ENCODE data around the gene GFRA3. TPM values are rescaled to one million over a fixed set of nuclear protein-coding genes. Genes with fewer than 3 reads are reported as not detected.
"Not testable (repeated sequence)": the region's sequence is repeated elsewhere in the genome, so short reads cannot be mapped to it uniquely, and the experiment has no call there.

Gene GFRA3, protein sequence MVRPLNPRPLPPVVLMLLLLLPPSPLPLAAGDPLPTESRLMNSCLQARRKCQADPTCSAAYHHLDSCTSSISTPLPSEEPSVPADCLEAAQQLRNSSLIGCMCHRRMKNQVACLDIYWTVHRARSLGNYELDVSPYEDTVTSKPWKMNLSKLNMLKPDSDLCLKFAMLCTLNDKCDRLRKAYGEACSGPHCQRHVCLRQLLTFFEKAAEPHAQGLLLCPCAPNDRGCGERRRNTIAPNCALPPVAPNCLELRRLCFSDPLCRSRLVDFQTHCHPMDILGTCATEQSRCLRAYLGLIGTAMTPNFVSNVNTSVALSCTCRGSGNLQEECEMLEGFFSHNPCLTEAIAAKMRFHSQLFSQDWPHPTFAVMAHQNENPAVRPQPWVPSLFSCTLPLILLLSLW
- total RNA-seq, result 22.9 and 24.4 TPM in 2 replicates
- long read RNA-seq, transcript GFRA3-201 (8 exons, 2,039 nt), result major isoform, 18 of 24 reads
- long read RNA-seq, partial matches to known transcripts, result 2 of 24 reads
- long read RNA-seq, other reads (novel, unspliced or antisense), result 3 of 24 reads

DNA sequence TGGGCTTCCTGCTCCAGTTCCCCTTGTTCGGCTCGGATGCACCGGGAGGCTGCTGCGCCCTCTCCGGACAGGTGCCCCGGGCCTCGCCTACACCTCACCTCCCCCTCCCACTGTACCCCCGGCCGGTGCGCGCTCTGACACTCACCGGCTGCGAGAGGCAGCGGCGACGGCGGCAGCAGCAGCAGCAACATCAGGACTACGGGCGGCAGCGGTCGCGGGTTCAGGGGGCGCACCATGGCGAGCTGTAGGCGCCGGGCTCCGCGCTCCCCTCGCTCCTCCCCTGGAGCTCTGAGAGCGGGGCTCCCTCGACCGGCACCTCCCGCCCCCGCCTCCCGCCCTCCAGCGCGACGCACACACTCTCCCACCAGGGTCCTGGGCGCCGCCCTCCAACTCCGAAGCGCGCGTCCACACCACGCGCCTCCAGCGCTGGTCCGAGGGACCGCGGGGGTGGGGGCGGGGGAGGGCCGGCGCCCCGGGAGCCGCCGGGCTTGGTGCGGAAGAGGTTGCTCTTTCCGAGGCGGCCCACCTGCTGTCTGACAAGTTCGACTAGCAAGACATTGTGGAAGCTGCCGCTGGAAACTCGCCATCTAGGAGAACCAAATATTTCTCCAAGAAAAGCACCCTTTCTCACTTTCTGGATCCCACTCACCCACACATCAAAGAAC lies at the start of gene GFRA3:
TSS of gene GFRA3 (minus strand) at position 433 of the 665 bp plus-strand sequence. CDS start at position 236, 197 bp downstream.
- Mint-ChIP-seq H3K4me1 (ENCODE audit: low read depth) (peaks cover 28% of the 10 kb centered on the region), H3K9me3 (ENCODE audit: low read depth) (no peaks in the 10 kb centered on the region), H3K27me3 (peaks cover 16% of the 10 kb centered on the region)

DNA sequence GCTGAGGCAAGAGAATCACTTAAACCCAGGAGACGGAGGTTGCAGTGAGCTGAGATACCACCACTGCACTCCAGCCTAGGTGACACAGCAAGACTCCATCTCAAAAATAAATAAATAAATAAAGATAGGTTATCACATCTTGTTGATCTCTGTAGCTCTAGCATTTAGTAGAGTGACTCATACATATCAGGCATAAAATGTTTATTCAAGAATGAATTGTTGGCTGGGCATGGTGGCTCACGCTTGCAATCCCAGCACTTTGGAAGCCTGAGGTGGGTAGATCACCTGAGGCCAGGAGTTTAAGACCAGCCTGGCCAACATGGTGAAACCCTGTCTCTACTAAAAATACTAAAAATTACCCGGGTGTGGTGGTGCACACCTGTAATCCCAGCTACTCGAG lies 43.8 kb upstream of the GFRA3 start:
- H3K9me3 Mint-ChIP-seq (ENCODE audit: low read depth); H3K4me1 Mint-ChIP-seq (ENCODE audit: low read depth); H3K27ac Mint-ChIP-seq; H3K27me3 Mint-ChIP-seq; DNase-seq (ENCODE audit: low spot score, unreplicated experiment); H3K4me3 Mint-ChIP-seq (ENCODE audit: low read depth); H3K36me3 Mint-ChIP-seq (ENCODE audit: insufficient read depth): not testable (repeated sequence)

More for the DNA sequence above, at the start of gene GFRA3:
- Mint-ChIP-seq H3K27ac (no peak within 1 kb of the TSS), H3K4me3 (ENCODE audit: low read depth) (peak within 1 kb of the TSS; percentile 61), H3K36me3 (ENCODE audit: insufficient read depth) (no peaks in the 10 kb centered on the region)
- peak; percentile 23 for DNase-seq (ENCODE audit: low spot score, unreplicated experiment)
- TF ChIP-seq, protein P1, sequence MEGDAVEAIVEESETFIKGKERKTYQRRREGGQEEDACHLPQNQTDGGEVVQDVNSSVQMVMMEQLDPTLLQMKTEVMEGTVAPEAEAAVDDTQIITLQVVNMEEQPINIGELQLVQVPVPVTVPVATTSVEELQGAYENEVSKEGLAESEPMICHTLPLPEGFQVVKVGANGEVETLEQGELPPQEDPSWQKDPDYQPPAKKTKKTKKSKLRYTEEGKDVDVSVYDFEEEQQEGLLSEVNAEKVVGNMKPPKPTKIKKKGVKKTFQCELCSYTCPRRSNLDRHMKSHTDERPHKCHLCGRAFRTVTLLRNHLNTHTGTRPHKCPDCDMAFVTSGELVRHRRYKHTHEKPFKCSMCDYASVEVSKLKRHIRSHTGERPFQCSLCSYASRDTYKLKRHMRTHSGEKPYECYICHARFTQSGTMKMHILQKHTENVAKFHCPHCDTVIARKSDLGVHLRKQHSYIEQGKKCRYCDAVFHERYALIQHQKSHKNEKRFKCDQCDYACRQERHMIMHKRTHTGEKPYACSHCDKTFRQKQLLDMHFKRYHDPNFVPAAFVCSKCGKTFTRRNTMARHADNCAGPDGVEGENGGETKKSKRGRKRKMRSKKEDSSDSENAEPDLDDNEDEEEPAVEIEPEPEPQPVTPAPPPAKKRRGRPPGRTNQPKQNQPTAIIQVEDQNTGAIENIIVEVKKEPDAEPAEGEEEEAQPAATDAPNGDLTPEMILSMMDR (IDR thresholded peaks at IDR 0.05; ENCODE audit: unreplicated experiment), result no peak

DNA sequence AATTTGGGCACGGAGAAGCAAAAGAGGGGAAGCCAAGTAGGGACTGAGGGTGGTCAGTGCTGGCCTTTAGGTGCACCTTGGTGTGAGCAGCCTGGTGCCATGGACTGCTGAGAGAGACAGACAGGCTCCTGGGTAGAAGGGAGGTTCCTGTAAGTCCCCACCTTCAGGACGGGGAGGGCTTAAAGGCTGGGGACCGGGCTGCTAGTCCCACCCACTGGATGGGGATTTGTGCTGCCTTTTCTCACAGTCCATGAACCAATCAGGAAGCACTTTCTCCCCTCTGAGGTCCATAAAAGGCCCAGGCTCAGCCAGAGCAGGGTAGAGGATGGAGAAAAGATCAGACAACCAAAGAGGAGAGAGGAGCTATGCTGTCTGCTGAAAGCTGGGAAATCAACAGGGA lies 41.9 kb upstream of the GFRA3 start:
- Mint-ChIP-seq H3K4me1 (ENCODE audit: low read depth) (no peaks in the 10 kb centered on the region), H3K27ac (no peak overlapping the region), H3K9me3 (ENCODE audit: low read depth) (no peaks in the 10 kb centered on the region), H3K27me3 (no peaks in the 10 kb centered on the region), H3K36me3 (ENCODE audit: insufficient read depth) (peaks cover 11% of the 10 kb centered on the region), H3K4me3 (ENCODE audit: low read depth) (no peak overlapping the region)
- TF ChIP-seq, protein P1 (IDR thresholded peaks at IDR 0.05; ENCODE audit: unreplicated experiment), result no peak
- DNase-seq (ENCODE audit: low spot score, unreplicated experiment), result no peak

DNA sequence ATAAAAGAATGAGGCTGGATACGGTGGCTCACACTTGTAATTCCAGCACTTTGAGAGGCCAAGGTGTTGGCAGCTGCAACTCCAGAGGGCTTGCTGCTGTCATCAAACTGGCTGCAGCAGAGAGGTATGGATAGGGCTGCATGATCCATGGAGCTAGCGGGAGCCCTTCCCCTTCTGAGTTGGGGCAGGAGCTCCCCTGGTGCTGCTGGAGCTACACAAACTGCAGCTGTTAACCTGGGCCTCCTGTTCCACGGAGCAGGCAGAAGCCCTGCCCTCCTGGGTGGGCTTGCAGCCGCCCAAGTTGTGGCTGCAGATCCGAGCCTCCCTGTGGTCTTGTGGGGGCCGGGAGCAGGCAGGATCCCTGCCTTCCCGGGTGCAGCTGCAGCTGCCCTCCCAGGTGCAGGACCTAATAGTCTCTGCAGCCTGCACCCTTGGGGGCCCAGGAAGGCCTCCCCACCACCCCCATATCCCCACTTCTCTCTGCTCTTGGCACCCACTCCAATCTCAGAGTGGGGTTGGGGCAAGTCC lies 41.4 kb upstream of the GFRA3 start:
- Mint-ChIP-seq H3K36me3 (ENCODE audit: insufficient read depth) (peaks cover 11% of the 10 kb centered on the region), H3K27me3 (no peaks in the 10 kb centered on the region), H3K4me3 (ENCODE audit: low read depth) (no peak overlapping the region), H3K4me1 (ENCODE audit: low read depth) (no peaks in the 10 kb centered on the region), H3K9me3 (ENCODE audit: low read depth) (no peaks in the 10 kb centered on the region), H3K27ac (no peak overlapping the region)
- no peak for DNase-seq (ENCODE audit: low spot score, unreplicated experiment)
- TF ChIP-seq, protein P1 (IDR thresholded peaks at IDR 0.05; ENCODE audit: unreplicated experiment), result no peak

DNA sequence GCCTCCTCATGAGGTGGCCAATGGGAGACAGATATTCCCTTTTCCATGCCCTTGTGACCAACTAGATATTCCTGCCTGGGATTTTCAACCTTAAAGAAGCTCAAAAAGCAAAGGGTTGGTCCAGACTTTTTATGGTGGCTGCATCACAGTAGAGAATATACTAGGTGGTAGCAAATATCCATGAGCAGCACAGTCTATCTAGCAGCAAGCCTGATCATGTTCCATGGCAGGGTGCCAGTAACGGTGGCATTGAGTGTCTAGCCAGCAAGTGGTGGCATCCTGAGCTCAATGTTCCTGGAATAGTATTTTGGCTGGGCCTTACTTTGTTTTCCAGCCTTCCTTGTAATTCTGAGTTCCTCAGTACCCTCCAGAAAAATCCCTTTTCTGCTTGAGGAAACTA lies 31.4 kb upstream of the GFRA3 start:
- Mint-ChIP-seq H3K9me3 (ENCODE audit: low read depth) (no peaks in the 10 kb centered on the region), H3K4me3 (ENCODE audit: low read depth) (no peak overlapping the region), H3K36me3 (ENCODE audit: insufficient read depth) (peaks cover 10% of the 10 kb centered on the region), H3K27me3 (no peaks in the 10 kb centered on the region), H3K27ac (no peak overlapping the region), H3K4me1 (ENCODE audit: low read depth) (peaks cover 2% of the 10 kb centered on the region)
- no peak for DNase-seq (ENCODE audit: low spot score, unreplicated experiment)
- TF ChIP-seq, protein P1 (IDR thresholded peaks at IDR 0.05; ENCODE audit: unreplicated experiment), result no peak
